GM19468 (cell line): Measurements from ENCODE around the gene PTPRCAP.

ENCODE experiments used
- ATAC-seq: cut with Tn5 transposase; IDR thresholded peaks from one replicate; pipeline ENCODE4 v1.9.1; 2021; ENCODE audit warnings: mild to moderate bottlenecking, moderate library complexity, moderate number of reproducible peaks; ENCODE audit not compliant: unreplicated experiment; ENCODE audit errors: extremely low read depth

Gene PTPRCAP

DNA sequence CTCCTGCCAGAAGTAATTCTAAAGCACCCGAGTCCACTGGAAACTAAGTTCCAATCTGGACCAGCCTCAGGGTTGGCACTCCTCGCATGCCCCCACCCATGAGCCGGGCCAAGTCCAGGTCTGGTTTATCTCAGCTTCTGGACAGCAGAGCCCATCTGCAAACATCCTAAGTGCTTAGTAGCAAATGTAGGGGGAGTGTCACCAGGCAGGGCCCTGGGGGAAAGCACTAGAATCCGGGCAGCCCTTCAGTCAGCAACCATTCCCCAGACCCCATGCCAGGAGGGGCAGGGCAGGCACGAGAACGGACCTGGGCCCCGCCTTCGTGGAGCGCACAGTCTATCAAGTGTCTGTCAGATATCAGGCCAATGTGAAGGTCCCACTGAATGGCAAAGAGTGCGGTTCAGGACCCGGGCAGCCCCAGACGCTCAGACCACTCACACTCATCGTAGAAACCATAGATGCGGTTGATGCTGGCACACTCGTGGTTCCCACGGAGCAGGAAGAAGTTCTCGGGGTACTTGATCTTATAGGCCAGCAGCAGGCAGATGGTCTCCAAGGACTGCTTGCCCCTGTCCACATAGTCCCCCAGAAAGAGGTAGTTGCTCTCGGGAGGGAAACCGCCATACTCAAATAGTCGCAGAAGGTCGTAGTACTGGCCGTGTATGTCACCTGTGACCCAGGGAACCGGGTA, 37.1 kb downstream of the PTPRCAP start:
- ATAC-seq, result no peak

DNA sequence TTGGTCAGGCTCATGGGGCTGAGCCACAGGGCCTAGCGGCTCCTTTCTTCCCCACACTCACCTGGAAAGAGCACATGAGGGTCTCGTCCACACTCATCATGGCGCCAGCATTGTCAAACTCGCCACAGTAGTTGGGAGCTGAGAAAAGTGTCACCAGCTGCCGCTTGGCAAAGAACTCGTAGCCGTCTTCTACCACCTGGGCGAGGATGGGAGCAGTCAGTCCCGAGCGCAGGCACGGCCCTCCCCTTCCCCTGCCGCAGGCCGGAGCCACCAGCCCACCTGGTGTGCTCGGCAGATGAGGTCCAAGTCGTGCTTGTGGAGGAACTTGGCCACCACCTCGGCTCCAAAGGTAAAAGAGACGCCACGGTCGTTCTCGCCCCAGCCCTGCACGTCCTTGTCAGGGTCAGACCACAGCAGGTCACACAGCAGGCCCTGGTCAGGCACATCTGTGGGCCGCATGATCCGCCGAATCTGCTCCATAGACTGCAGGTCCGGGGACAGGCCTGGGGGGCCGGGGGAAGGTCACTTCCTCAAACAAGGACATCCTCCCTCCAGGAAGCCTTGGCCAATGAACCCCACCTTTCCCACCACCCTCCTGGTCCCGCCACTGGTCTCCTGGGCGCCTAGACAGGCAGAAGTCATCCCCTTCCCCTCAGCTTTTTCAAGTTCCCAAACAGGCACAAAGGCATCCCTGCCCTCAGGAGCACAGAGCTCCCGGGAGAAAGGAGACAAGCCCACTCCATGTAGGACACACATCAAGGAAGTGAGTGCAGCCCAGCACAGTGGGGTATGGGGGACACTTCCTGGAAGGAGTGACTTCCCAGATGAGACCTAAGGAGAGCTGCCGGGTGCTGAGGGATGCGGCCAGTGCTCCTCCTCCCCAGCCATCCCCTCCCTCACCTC, 38.6 kb downstream of the PTPRCAP start:
- no peak for ATAC-seq

DNA sequence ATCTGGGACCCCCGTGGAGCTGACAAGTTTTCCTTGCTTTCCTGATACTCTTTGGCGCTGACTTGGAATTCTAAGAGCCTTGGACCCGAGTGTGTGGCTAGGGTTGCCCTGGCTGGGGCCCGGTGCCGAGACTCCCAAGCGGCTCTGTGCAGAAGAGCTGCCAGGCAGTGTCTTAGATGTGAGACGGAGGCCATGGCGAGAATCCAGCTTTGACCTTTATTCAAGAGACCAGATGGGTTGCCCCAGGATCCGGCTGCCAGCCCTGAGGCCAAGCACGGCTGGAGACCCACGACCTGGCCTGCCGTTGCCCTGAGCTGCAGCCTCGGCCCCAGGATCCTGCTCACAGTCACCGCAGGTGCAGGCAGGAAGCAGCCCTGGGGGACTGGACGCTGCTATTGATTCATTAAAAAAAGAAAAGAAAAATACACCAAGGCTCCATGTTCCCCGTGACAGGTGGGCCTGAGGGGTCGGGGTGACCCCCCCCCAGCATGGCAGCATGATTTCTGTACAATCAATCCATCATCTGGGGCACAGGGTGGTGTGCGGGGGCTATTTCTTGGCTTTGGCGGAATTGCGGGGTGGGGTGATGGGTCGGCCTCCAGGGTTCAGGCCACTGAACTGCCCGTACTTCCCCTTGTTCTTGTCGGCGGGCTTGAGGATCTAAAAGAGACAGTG, 39.4 kb downstream of the PTPRCAP start:
- no peak for ATAC-seq

DNA sequence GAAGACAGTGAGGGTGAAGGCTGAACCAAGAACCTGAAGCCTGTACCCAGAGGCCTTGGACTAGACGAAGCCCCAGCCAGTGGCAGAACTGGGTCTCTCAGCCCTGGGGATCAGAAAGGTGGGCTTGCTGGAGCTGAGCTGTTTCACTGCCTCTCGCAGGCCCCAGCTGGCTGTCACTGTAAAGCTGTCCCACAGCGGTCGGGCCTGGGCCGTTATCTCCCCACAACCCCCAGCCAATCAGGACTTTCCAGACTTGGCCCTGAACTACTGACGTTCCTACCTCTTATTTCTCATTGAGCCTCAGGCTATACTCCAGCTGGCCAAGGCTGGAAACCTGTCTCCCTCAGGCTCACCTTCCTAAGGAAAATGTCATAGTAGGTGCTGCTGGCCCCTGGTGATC, 39.9 kb downstream of the PTPRCAP start:
- ATAC-seq, result no peak

DNA sequence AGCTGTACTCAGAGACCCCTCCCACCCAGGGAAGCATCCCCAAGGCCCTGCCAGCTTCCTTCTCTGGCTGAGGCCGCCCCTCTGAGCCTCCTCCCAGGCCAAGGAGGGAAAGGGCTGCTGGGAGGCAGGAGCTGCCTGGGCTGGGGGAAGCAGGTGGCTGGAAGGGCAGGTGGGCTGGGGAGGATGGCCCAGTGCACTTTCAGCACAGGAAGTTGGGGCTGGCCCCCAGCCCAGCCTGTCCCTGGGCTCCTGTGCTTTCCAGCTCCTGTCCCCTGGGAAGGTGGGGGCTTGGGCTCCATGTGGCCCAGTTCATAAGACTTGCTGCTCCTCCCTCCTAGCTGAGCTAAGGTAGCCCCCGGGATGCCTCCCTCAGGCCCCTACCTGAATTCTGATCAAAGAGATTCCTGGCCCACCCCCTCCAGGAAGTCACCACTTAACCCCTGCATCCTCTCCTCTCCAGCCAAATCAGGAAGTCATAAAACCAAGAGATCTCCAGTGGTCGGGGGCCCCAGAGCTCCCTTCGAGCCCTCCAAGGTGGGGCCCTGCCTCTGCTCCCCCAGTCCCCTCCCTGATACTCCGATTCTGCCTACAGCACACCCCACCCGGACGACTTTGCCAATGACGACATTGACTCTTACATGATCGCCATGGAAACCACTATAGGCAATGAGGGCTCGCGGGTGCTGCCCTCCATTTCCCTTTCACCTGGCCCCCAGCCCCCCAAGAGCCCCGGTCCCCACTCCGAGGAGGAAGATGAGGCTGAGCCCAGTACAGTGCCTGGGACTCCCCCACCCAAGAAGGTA, 40.7 kb downstream of the PTPRCAP start:
- no peak for ATAC-seq

DNA sequence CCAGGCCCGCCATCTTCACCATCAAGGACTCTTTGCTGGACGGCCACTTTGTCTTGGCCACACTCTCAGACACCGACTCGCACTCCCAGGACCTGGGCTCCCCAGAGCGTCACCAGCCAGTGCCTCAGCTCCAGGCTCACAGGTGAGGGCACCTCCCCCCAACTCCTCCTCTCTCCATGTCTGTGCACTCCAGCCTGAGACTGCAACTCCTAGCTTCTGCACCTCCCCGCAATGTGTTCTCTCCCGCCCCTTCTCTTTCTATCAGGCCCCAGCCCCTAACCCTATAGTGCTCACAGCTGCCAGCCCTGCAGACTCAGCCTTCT, 41.3 kb downstream of the PTPRCAP start:
- no peak for ATAC-seq

DNA sequence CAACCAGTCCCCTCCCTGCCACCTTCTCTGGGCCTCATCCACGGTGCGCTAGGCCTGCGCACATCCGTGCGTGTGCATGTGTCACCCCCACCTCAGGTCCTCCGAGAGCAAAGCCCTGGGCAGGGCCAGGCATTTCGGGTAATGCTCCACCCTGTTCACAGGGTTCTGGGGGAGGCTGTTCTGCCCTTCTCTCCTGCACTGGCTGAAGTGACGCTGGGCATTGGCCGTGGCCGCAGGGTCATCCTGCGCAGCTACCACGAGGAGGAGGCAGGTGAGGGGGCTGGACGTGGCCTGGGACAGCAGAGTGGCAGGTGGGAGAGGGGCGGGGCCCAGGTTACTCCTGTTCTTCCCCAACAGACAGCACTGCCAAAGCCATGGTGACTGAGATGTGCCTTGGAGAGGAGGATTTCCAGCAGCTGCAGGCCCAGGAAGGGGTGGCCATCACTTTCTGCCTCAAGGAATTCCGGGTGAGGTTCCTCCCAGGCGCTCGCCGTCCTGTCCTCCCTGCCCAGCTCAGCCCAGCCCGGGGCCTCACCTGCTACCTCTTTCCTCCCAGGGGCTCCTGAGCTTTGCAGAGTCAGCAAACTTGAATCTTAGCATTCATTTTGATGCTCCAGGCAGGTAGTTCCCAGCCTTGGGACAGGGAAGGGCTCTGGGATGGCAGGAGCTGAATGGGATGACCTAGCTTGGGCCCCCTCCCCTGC, 41.8 kb downstream of the PTPRCAP start:
- ATAC-seq, result no peak

DNA sequence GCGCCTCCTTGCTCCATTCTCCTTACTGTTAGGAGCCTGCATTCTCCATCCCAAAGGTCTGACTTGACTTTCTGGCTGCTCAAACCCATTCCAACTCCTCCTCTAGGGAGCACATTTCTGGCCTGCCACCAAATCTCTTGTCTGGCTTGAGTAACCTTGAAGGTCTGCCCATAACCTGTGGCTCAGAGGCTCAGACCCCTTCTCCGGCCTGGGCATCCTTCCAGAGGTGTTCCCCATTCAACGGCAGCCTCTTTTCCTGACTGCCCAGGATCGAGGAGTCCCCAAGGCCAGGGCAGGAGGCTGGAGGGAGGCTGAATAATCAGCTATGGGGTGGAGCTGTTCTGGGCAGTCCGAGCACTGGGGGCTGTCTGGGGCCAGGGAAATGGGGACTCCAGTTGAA, 43.5 kb downstream of the PTPRCAP start:
- ATAC-seq, result no peak

DNA sequence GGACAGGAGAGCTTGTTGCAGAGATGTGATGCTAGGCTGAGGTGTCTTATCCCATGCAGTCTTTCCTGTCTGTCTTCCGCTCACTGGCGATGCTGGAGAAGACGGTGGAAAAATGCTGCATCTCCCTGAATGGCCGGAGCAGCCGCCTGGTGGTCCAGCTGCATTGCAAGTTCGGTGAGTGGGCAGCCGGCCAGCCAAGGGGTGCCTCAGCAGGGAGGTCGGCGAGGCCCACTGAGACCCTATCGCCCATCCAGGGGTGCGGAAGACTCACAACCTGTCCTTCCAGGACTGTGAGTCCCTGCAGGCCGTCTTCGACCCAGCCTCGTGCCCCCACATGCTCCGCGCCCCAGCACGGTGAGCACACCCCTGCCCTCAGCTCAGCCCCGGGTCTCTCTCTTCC, 44.0 kb downstream of the PTPRCAP start:
- no peak for ATAC-seq

DNA sequence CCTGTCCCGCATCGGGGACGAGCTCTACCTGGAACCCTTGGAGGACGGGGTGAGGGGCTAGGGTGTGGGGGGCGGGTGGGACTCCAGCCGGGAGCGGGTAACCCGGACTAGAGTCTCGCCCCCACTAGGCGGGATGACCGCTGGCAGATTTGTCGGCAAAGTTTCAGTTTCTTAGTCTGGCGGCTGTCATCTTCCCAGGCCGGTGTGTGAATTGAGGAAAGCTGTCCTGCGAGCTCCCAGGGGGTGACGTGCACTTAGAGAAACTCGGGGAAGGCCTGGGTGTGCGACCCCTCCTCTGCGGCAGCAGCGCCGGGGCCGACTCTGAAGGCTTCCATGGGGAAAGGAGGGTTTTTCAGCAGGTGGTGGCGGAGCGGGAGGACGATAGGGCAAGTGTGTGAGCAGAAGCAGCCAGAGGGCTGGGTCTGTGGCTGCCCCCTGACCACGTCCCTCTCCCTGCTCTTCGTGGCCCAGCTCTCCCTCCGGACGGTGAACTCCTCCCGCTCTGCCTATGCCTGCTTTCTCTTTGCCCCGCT, 45.2 kb downstream of the PTPRCAP start:
- ATAC-seq, result no peak

DNA sequence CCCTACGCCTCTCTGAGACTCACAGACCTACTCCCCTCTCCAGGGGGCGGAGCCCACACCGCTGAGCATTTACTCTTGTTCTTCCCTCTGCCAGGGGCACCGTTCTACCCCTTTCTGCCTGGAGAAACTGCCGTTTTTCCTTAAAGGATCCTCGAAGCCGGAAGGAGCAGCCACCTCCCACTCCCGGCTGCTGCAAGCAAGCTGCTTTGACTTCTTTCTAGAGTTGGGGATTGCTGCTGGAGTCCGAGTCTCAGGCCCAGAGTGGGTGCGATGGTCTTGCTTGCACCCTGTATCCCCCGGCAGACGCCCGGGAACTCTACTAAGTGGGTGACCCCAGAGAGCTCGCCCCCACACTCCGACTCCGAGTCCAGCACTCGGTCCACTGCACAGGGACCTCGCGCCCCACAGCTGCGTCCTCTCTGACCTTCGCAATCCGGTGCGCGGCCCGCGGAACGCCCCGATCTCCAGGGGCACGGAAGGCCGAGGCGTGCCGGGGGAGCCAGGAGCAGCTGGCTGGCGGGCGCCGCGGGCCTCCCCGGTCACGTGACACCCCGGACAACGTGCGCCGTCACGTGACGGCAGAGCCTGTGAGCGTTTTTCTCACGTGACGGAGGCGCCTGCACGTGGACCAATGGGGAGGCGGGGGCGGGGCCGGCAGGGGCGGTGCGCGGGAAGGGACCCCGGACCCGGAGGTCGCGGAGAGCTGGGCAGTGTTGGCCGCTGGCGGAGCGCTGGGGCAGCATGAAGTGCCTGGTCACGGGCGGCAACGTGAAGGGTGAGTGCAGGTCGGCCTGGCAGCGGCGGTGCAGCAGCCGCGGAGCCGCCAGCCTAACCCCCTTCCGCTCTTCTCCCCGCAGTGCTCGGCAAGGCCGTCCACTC, 45.9 kb downstream of the PTPRCAP start, which contains the start of gene RAD9A:
RAD9A (plus strand) TSS at position 683 of the 879 bp plus-strand sequence; CDS start at position 742, 59 bp downstream.
- ATAC-seq, result no peak

DNA sequence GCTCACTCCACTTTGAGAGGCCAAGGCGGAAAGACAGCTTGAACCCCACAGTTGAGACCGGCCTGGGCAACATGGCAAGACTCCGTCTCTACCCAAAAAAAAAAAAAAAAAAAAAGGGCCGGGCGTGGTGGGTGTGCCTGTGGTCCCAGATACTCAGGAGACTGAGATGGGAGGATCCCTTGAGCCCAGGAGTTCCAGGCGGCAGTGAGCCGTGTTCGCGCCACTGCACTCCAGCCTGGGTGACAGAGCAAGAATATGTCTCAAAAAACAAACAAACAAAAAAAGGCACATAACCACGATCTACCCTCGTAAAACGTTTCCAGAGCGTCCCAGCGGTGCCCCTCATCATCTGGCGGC, 46.6 kb downstream of the PTPRCAP start:
- no peak for ATAC-seq

DNA sequence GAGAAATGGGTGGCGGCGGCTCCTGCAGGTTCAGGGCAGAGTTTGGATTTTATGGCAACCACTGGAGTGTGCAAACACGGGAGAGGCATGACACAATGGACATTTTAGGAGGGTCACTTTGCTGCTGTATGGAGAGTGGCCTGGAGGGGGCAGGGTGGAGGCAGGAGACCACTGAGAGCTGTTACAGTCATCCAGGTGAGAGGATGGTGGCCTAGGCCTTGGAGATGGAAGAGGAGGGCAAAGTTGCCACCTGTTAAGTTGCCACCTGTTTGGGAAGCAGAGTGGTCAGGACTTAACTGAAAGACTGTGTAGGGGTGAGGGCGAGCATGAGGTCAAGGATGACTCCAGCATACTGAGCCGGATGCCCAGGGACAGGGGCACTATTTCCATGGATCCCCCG, 48.0 kb downstream of the PTPRCAP start:
- no peak for ATAC-seq

DNA sequence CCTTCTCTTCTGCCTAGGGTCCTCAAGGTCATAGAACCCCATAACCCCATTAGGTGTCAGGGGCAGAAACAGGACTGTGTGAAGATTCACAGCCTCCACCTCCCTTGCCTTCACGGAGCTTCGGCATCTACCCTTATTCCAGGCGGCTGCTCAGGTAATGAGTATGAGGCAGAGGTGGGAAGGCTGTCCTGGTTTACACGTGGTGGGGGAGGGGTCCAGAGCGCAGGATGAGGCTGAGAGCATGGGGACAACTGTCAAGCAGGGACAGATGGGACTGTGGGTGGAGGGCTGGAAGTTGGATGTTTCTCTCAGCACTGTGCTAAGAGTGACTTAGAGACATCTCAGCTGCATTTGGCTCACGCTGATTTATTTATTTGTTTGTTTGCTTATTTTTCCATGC, 50.0 kb downstream of the PTPRCAP start:
- ATAC-seq, result no peak

DNA sequence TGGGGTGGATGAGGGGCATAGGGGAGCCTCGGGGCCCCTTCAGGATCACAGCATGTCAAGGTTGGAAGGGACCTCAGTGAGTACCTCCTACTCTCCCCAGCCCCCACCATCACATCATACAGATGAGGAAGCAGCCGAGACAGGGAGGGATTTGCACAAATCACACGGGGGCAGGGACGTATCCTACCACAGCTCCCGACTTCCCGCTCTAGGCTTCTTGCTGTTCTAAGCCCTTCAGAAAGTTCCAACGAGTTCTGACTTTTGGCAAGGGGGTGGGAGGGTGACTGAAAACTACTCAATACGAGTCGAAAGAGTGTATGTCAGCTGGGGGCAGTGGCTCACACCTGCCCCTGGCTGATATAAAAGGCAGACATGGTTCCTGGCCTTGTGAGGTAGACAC, 50.4 kb downstream of the PTPRCAP start:
- no peak for ATAC-seq
